Measurements from ENCODE around the gene WDR76. TPM values are rescaled to one million over a fixed set of nuclear protein-coding genes. Genes with fewer than 3 reads are reported as not detected.

WDR76 gene
- total RNA-seq, 4 donors from 2014 or later: 4.7 to 9.7 (median 6.8) TPM

DNA sequence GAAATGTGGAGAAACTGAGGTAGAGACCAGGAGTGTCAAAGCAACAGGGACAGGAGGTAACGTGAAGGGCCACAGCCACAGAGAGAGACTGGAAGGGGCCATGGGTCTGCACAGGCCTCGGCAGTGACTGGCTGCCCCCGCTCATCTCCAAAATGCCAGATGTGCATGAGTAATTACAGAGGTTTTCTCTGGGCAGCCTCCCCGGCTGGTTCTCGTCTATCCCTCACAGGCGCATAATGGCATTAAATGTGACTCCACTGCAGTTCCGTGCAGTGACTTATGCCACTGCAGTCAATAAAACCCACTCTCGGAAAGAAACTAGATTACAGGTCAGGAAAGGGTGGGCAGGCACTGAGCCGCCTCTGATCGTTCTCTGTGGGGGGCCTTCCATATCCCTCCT lies 74.7 kb downstream of the WDR76 start:
- TF ChIP-seq, protein P1, sequence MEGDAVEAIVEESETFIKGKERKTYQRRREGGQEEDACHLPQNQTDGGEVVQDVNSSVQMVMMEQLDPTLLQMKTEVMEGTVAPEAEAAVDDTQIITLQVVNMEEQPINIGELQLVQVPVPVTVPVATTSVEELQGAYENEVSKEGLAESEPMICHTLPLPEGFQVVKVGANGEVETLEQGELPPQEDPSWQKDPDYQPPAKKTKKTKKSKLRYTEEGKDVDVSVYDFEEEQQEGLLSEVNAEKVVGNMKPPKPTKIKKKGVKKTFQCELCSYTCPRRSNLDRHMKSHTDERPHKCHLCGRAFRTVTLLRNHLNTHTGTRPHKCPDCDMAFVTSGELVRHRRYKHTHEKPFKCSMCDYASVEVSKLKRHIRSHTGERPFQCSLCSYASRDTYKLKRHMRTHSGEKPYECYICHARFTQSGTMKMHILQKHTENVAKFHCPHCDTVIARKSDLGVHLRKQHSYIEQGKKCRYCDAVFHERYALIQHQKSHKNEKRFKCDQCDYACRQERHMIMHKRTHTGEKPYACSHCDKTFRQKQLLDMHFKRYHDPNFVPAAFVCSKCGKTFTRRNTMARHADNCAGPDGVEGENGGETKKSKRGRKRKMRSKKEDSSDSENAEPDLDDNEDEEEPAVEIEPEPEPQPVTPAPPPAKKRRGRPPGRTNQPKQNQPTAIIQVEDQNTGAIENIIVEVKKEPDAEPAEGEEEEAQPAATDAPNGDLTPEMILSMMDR (IDR thresholded peaks at IDR 0.05; ENCODE audit: low read depth): no peak

DNA sequence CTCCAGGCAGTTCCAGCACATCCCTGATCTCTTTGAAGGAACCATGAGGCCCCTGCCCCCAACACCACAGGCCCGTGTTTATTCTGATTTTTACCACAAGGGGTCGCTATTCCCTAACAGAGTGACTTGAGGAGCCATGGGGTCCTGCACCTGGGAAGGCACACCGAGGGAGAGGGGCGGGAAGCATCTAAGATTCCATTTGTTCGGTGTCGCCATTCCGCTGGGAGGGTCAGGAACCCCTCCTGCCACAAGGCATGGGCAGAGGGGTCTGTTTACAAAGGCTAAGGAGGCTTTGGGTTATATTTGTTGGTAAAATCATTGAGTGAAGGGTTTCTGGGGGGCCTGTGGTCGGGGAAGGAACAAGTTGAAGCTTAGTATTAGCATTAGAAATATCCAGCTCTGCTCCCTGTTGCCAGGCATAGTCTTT lies 77.1 kb downstream of the WDR76 start:
- TF ChIP-seq, protein P1 (IDR thresholded peaks at IDR 0.05; ENCODE audit: low read depth): no peak

DNA sequence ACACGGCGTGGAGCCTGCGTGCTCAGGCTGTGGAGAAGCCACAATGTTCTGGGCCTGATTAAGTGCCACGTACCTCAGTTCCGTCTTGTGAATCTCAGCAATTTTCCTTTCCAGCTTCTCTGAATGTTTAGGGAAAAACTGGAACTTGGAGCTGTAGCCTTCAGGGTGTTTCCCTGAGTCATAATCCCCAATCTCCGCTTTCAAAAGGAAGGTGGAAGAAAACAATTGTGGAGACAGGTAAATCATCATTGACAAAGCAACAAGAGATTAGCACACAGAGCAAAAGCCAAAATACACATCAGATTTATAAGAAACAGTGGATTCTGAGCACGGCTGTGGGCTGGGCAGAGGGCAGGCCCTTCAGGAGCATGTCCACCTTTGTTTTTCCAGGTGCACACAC lies 79.0 kb downstream of the WDR76 start:
- TF ChIP-seq, protein P1 (IDR thresholded peaks at IDR 0.05; ENCODE audit: low read depth): no peak

- TF ChIP-seq, protein P1 (IDR thresholded peaks at IDR 0.05; ENCODE audit: low read depth): no peak
These were observed 81.8 kb downstream of the WDR76 start for GRCh38 chr15:43908516-43909050.

GRCh38 chr15:43911235-43911781 lies 84.5 kb downstream of the WDR76 start:
- TF ChIP-seq, protein P1 (IDR thresholded peaks at IDR 0.05; ENCODE audit: low read depth): no peak

- TF ChIP-seq, protein P1 (IDR thresholded peaks at IDR 0.05; ENCODE audit: low read depth): no peak
These were observed 85.4 kb downstream of the WDR76 start for GRCh38 chr15:43912208-43912607.

DNA sequence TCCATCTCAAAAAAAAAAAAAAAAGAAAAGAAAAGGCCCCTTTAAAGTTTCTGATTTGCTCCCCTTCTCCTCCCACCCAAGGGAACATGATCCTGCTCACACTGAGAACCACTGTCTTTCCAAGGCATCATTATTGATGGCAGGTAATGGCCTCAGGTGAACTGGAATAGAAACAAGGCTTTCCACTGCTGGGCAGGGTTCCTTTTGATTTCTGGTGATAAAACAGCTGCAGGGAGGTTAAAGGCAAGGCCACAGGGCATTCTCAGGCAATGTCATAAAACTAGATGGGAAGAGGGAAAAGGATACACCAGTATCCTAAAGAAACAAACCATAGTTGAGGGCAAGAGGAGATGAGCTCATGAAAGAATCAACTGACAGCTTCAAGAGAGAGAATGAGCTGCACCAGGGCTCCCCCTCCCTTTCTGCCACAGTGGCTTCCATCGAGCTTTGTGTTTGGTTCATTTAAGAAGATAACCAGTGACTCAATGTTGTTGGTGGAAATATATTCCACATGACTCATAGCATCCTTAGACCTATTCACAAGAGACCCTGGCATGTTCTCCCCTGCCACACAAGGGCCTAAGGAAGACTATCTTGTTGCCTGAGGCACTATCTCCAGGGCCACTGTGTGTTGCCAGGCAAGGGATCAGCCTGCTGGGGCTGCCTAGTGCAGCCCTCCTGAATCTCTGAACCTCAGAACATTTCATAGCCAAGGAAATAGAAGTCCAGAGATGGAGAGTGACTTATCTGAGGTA lies 86.4 kb downstream of the WDR76 start:
- TF ChIP-seq, protein P1 (IDR thresholded peaks at IDR 0.05; ENCODE audit: low read depth): no peak

All from subcutaneous adipose tissue (tissue), 4 donors.